ENCODE data around the gene ZC3H4. TPM values are rescaled to one million over a fixed set of nuclear protein-coding genes. Genes with fewer than 3 reads are reported as not detected.

The ZC3H4 gene
- total and polyA plus RNA-seq, 2 of the 8 experiments (the other 6 are each of a cell fraction or from before 2014, with no cell fraction given) = 6.6 to 92.0 TPM

DNA sequence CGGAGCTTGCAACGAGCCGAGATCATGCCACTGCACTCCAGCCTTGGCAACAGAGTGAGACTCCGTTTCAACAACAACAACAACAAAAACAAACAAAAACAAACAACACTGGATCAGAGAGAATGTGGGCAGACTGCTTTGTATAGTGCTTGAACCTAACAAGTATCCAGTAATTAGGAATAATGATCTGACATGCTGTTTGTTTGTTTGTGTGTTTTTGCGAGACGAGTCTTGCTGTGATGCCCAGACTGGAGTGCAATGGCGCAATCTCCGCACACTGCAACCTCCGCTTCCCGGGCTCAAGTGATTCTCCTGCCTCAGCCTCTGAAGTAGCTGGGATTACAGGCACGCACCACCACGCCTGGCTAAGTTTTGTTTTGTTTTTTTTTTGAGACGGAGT lies 31.1 kb upstream of the ZC3H4 start:
- ChIA-PET CTCF (ENCODE audit: partially characterized antibody) (interaction anchor here (0.8 to 2.3 kb wide), 6 partner anchors 9 to 102 kb away, joined by 3 to 10 read pairs (median 4); no protein-coding TSS in a partner anchor), POLR2A (ENCODE audit: partially characterized antibody) (interaction anchor here (1.2 to 13.9 kb wide), 6 partner anchors 9 to 42 kb away, joined by 3 to 98 read pairs (median 4); partner anchors contain the start of gene SAE1)
- Histone ChIP-seq H3K4me3 (ENCODE audit: extremely low read depth in 1 of 4, insufficient read depth in 2 of 4, low read depth in 3 of 4, low read length in 4 of 4) (no peak overlapping the region), H3K79me1 (ENCODE audit: low read depth, low read length) (peaks cover 4% of the 10 kb centered on the region), H3K4me2 (ENCODE audit: insufficient read depth in 1 of 2, low read depth in 2 of 2, low read length in 2 of 2) (no peak overlapping the region), H3K36me3 (ENCODE audit: control insufficient read depth in 2 of 4, insufficient read depth in 4 of 4, low read length in 3 of 4) (peaks cover 22 to 60% (median 45%) of the 10 kb centered on the region in 4 experiments; a peak in 7 of 8 replicates), H3K23ac (ENCODE audit: insufficient read length) (no peak overlapping the region), H3K4me1 (replicated peaks in 1 of 4; ENCODE audit: control insufficient read depth in 3 of 4, insufficient read depth in 4 of 4, low read length in 3 of 4) (no peaks in the 10 kb centered on the region), H2BK12ac (ENCODE audit: low read depth, low read length) (no peak overlapping the region), H2AK5ac (ENCODE audit: low read depth, low read length) (no peak overlapping the region), H4K5ac (ENCODE audit: insufficient read length, low read depth, low read length) (no peak overlapping the region), H4K20me1 (replicated peaks in 1 of 2; ENCODE audit: control insufficient read depth in 1 of 2, insufficient read depth in 2 of 2, low read length in 2 of 2) (peaks cover 16 to 28% of the 10 kb centered on the region in 2 experiments), H2BK20ac (ENCODE audit: low read length) (no peak overlapping the region), H2AFZ (ENCODE audit: low read length) (no peak overlapping the region), H4K91ac (replicated peaks; ENCODE audit: insufficient read length, low read length) (no peak overlapping the region), H2BK5ac (ENCODE audit: low read depth, low read length) (no peak overlapping the region), H3K79me2 (ENCODE audit: control insufficient read depth in 1 of 2, insufficient read depth in 2 of 2, low read length in 2 of 2) (peaks cover 22 to 85% of the 10 kb centered on the region in 2 experiments), H3K27ac (ENCODE audit: low read depth, low read length) (no peak overlapping the region), H3K56ac (replicated peaks; ENCODE audit: insufficient read length, low read depth, low read length) (no peak overlapping the region), H3K9me3 (ENCODE audit: insufficient read depth in 2 of 2, low read depth in 1 of 2, low read length in 1 of 2) (no peaks in the 10 kb centered on the region), H3K23me2 (ENCODE audit: low read depth, low read length) (no peaks in the 10 kb centered on the region), H3K27me3 (replicated peaks in 1 of 4; ENCODE audit: control insufficient read depth in 3 of 4, extremely low read depth in 1 of 4, insufficient read depth in 3 of 4, low read length in 3 of 4) (no peaks in the 10 kb centered on the region), H3K18ac (ENCODE audit: extremely low read depth, low read length) (no peak overlapping the region), H3K4ac (replicated peaks; ENCODE audit: insufficient read length, low read depth, low read length) (no peak overlapping the region), H3K14ac (ENCODE audit: insufficient read length) (no peak overlapping the region), H2BK120ac (replicated peaks; ENCODE audit: low read depth, low read length) (no peak overlapping the region), H2BK15ac (ENCODE audit: low read length) (no peak overlapping the region), H4K8ac (ENCODE audit: extremely low read depth, insufficient read depth, low read length) (no peak overlapping the region), H3K9ac (replicated peaks in 1 of 4; ENCODE audit: extremely low read depth in 1 of 4, low read depth in 3 of 4, low read length in 3 of 4) (no peak overlapping the region)
- 97% methylated on average over 13 of the region's 13 CpGs; no CpG with 5 or more reads in 1 of the 2 experiments for WGBS, 2 experiments (ENCODE audit: extremely low coverage in 1 of 2, insufficient coverage in 1 of 2, insufficient read length in 1 of 2, insufficient replicate concordance in 2 of 2, low coverage in 1 of 2, low lambda C conversion rate in 2 of 2, missing lambda C conversion rate in 1 of 2)
- DNase-seq (ENCODE audit: low read depth in 1 of 2, low spot score in 2 of 2) = no peak
- FAIRE-seq = no peak
- TF ChIP-seq RNF2 (IDR thresholded peaks at IDR 0.05; ENCODE audit: borderline replicate concordance, low read depth, low read length, missing control alignments, poor library complexity, severe bottlenecking) (no peak), GABPA (IDR thresholded peaks at IDR 0.05; ENCODE audit: borderline replicate concordance, insufficient read depth, low read length) (no peak), BRCA1 (IDR thresholded peaks at IDR 0.05; ENCODE audit: low read depth, low read length) (no peak), KDM5A (IDR thresholded peaks at IDR 0.05; ENCODE audit: low read length) (no peak), GTF2F1 (IDR thresholded peaks at IDR 0.05; ENCODE audit: borderline replicate concordance, low read depth, low read length) (no peak), RFX5 (IDR thresholded peaks at IDR 0.05; ENCODE audit: borderline replicate concordance, low read depth, low read length) (no peak), CBX5 (IDR thresholded peaks at IDR 0.05; ENCODE audit: low read depth, low read length) (no peak), FOSL1 (IDR thresholded peaks at IDR 0.05; ENCODE audit: insufficient read depth, low read depth, low read length) (no peak)
- TF ChIP-seq, protein P1, sequence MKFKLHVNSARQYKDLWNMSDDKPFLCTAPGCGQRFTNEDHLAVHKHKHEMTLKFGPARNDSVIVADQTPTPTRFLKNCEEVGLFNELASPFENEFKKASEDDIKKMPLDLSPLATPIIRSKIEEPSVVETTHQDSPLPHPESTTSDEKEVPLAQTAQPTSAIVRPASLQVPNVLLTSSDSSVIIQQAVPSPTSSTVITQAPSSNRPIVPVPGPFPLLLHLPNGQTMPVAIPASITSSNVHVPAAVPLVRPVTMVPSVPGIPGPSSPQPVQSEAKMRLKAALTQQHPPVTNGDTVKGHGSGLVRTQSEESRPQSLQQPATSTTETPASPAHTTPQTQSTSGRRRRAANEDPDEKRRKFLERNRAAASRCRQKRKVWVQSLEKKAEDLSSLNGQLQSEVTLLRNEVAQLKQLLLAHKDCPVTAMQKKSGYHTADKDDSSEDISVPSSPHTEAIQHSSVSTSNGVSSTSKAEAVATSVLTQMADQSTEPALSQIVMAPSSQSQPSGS (IDR thresholded peaks at IDR 0.05; ENCODE audit: low read length) = no peak
- TF ChIP-seq, protein P2, sequence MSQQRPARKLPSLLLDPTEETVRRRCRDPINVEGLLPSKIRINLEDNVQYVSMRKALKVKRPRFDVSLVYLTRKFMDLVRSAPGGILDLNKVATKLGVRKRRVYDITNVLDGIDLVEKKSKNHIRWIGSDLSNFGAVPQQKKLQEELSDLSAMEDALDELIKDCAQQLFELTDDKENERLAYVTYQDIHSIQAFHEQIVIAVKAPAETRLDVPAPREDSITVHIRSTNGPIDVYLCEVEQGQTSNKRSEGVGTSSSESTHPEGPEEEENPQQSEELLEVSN (IDR thresholded peaks at IDR 0.05) = no peak
- TF ChIP-seq, protein P3, sequence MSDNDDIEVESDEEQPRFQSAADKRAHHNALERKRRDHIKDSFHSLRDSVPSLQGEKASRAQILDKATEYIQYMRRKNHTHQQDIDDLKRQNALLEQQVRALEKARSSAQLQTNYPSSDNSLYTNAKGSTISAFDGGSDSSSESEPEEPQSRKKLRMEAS (IDR thresholded peaks at IDR 0.05) = no peak
